OCI-LY1 (cell line): ENCODE data around the gene RNF217.

Experiments
- H2AFZ ChIP-seq: fragments of 200-600 bp; sonication (generic), shearing (Covaris generic); 2 replicates; pipeline ENCODE4 v1.6.0; 2014; ENCODE audit warnings: antibody characterized with exemption, mild to moderate bottlenecking, low read length
- H3F3A ChIP-seq: fragments of 200-600 bp; sonication (generic), shearing (Covaris generic); 2 replicates; pipeline ENCODE4 v1.6.0; 2014; ENCODE audit warnings: mild to moderate bottlenecking, antibody characterized with exemption, low read length, moderate library complexity; ENCODE audit not compliant: insufficient read depth
- H3K27ac ChIP-seq: fragments of 200-600 bp; sonication (generic); 2 replicates; pipeline ENCODE4 v1.5.1; 2014; ENCODE audit warnings: low read length, mixed run types, mild to moderate bottlenecking, low read depth; ENCODE audit not compliant: poor library complexity, severe bottlenecking
- H3K27me3 ChIP-seq: fragments of 200-600 bp; sonication (generic); 2 replicates; pipeline ENCODE4 v1.6.0; 2014; ENCODE audit warnings: antibody characterized with exemption, mild to moderate bottlenecking, low read length, moderate library complexity; ENCODE audit not compliant: insufficient read depth
- H3K36me3 ChIP-seq: fragments of 200-600 bp; sonication (generic); 2 replicates; pipeline ENCODE4 v1.6.1; 2014; ENCODE audit warnings: mild to moderate bottlenecking, antibody characterized with exemption, low read length, moderate library complexity, mixed read lengths; ENCODE audit not compliant: insufficient read depth
- H3K4me1 ChIP-seq: fragments of 200-600 bp; sonication (generic); 2 replicates; pipeline ENCODE4 v1.5.1; 2014; ENCODE audit warnings: mild to moderate bottlenecking, low read length, moderate library complexity; ENCODE audit not compliant: insufficient read depth, severe bottlenecking
- H3K4me2 ChIP-seq: fragments of 200-600 bp; sonication (generic), shearing (Covaris generic); 2 replicates; pipeline ENCODE4 v1.6.1; 2014; ENCODE audit warnings: low read length
- H3K4me3 ChIP-seq: fragments of 200-600 bp; sonication (generic); 2 replicates; pipeline ENCODE4 v1.5.1; 2014; ENCODE audit warnings: low read length, low read depth, mild to moderate bottlenecking, mixed read lengths; ENCODE audit not compliant: poor library complexity, severe bottlenecking
- H3K79me2 ChIP-seq: fragments of 200-600 bp; shearing (Covaris generic); 2 replicates; pipeline ENCODE4 v1.6.1; 2016; ENCODE audit warnings: mixed run types, low read length, mixed read lengths; ENCODE audit not compliant: insufficient read depth
- H3K9ac ChIP-seq: fragments of 200-600 bp; sonication (generic), shearing (Covaris generic); 2 replicates; pipeline ENCODE4 v1.6.1; 2014; ENCODE audit warnings: mild to moderate bottlenecking, low read length, mixed read lengths
- H3K9me2 ChIP-seq: fragments of 200-600 bp; sonication (generic), shearing (Covaris generic); 2 replicates; pipeline ENCODE4 v1.6.1; 2014; ENCODE audit warnings: low read depth, mild to moderate bottlenecking, low read length, mixed read lengths
- H3K9me3 ChIP-seq: fragments of 200-600 bp; shearing (Covaris generic); 2 replicates; pipeline ENCODE4 v1.6.1; 2014; ENCODE audit warnings: low read length, mixed read lengths
- H4K20me1 ChIP-seq: fragments of 200-600 bp; sonication (generic), shearing (Covaris generic); 2 replicates; pipeline ENCODE4 v1.6.0; 2016; ENCODE audit warnings: mild to moderate bottlenecking, low read length; ENCODE audit not compliant: insufficient read depth
- EZH2 ChIP-seq: fragments of 200-600 bp; sonication (generic), shearing (Covaris generic); IDR thresholded peaks from 2 replicates; pipeline ENCODE4 v1.8.0; 2017; ENCODE audit warnings: borderline replicate concordance, mixed run types, mild to moderate bottlenecking, antibody characterized with exemption, low read length, moderate library complexity, mixed read lengths
- TF ChIP-seq, protein P1 (sequence below): fragments of 200-600 bp; sonication (generic), shearing (Covaris generic); IDR thresholded peaks from 2 replicates; pipeline ENCODE4 v1.5.1; 2017; ENCODE audit warnings: mild to moderate bottlenecking, antibody characterized with exemption, low read length, moderate library complexity, mixed read lengths

RNF217 gene

DNA sequence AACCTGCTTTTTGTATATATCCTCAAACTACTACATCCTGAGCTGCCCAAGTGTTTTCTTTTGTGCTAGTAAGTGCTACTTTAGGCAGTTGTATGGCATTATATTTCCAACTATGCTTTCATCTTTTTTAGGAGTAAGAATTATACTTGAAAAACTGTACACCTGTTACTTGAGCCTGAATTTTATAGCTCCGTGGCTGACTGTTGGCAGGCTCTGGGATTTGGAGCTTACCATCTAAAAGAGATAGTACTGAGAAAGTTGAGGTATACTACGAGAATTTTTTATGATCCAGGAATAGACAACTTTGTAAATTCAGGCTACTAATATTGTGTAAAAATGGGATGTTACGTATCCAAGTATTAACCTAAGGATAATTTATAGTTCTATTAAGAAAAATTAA is 32.4 kb downstream of the RNF217 start:
- Histone ChIP-seq H3K27me3 (0 out of 2 replicates have a peak, but pooled peaks cover 5% of the 10 kb centered on the region), H4K20me1 (no peaks in the 10 kb centered on the region), H3K4me3 (no peak overlapping the region), H3K4me1 (no peaks in the 10 kb centered on the region), H3F3A (no peaks in the 10 kb centered on the region), H2AFZ (no peak overlapping the region), H3K9ac (no peak overlapping the region), H3K79me2 (no peaks in the 10 kb centered on the region), H3K9me3 (no peaks in the 10 kb centered on the region), H3K27ac (no peak overlapping the region), H3K4me2 (no peak overlapping the region), H3K9me2 (no peaks in the 10 kb centered on the region), H3K36me3 (no peaks in the 10 kb centered on the region)
- TF ChIP-seq, protein P1, sequence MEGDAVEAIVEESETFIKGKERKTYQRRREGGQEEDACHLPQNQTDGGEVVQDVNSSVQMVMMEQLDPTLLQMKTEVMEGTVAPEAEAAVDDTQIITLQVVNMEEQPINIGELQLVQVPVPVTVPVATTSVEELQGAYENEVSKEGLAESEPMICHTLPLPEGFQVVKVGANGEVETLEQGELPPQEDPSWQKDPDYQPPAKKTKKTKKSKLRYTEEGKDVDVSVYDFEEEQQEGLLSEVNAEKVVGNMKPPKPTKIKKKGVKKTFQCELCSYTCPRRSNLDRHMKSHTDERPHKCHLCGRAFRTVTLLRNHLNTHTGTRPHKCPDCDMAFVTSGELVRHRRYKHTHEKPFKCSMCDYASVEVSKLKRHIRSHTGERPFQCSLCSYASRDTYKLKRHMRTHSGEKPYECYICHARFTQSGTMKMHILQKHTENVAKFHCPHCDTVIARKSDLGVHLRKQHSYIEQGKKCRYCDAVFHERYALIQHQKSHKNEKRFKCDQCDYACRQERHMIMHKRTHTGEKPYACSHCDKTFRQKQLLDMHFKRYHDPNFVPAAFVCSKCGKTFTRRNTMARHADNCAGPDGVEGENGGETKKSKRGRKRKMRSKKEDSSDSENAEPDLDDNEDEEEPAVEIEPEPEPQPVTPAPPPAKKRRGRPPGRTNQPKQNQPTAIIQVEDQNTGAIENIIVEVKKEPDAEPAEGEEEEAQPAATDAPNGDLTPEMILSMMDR, result no peak
- TF ChIP-seq EZH2, result no peak

DNA sequence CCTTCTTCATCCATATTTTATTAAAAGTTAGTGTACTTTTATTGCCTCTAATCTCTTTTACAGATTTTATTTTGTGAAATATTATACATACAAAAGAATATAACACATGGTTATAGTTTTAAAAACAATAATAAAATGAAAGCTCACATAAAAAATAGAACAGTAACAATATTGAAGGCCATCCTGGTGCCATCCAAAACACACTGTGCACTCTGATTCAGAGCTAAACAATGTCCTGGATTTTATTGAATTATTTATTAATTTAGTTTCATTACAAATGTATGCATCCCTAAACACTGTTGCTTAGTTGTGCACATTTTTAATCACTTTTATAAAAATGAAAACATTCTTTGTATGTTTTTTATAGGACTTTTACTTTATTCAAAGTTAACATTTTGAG is 32.9 kb downstream of the RNF217 start:
- 0 out of 2 replicates have a peak, but pooled peaks cover 5% of the 10 kb centered on the region for H3K27me3 ChIP-seq
- no peaks in the 10 kb centered on the region for H3K9me2 ChIP-seq
- H3K4me2 ChIP-seq, result no peak overlapping the region
- no peak overlapping the region for H3K27ac ChIP-seq
- no peaks in the 10 kb centered on the region for H3K9me3 ChIP-seq
- H3K79me2 ChIP-seq, result no peaks in the 10 kb centered on the region
- no peaks in the 10 kb centered on the region for H3F3A ChIP-seq
- no peaks in the 10 kb centered on the region for H3K4me1 ChIP-seq
- no peak overlapping the region for H2AFZ ChIP-seq
- TF ChIP-seq EZH2, result no peak
- TF ChIP-seq, protein P1, result no peak
- no peak overlapping the region for H3K4me3 ChIP-seq
- H3K9ac ChIP-seq, result no peak overlapping the region
- no peaks in the 10 kb centered on the region for H4K20me1 ChIP-seq
- no peaks in the 10 kb centered on the region for H3K36me3 ChIP-seq

GRCh38 chr6:124995645-124996325 is 33.5 kb downstream of the RNF217 start:
- Histone ChIP-seq H3K9me3 (no peaks in the 10 kb centered on the region), H4K20me1 (no peaks in the 10 kb centered on the region), H3K27ac (no peak overlapping the region), H3K79me2 (no peaks in the 10 kb centered on the region), H3K4me2 (no peak overlapping the region), H3K27me3 (0 out of 2 replicates have a peak, but pooled peaks cover 5% of the 10 kb centered on the region), H3K9me2 (no peaks in the 10 kb centered on the region), H3K36me3 (no peaks in the 10 kb centered on the region), H3K4me1 (no peaks in the 10 kb centered on the region), H3F3A (no peaks in the 10 kb centered on the region), H3K9ac (no peak overlapping the region), H3K4me3 (no peak overlapping the region), H2AFZ (no peak overlapping the region)
- TF ChIP-seq, protein P1, result no peak
- TF ChIP-seq EZH2, result no peak
